Activated CD4-positive, alpha-beta T cell treated with anti-CD3 and anti-CD28 coated beads, Interleukin-2, amount 50 U/mL, for 1 hour (primary cell): ENCODE measurements around the gene DNMT3L.
A peak's percentile ranks its signal among the peaks of the same experiment; 100 is the strongest.
"Not testable (repeated sequence)": the region's sequence is repeated elsewhere in the genome, so short reads cannot be mapped to it uniquely, and the experiment has no call there.

Source experiments
- DNase-seq: peaks from one replicate; pipeline ENCODE4 v3.0.0-alpha.2; 2020

The DNMT3L gene

DNA sequence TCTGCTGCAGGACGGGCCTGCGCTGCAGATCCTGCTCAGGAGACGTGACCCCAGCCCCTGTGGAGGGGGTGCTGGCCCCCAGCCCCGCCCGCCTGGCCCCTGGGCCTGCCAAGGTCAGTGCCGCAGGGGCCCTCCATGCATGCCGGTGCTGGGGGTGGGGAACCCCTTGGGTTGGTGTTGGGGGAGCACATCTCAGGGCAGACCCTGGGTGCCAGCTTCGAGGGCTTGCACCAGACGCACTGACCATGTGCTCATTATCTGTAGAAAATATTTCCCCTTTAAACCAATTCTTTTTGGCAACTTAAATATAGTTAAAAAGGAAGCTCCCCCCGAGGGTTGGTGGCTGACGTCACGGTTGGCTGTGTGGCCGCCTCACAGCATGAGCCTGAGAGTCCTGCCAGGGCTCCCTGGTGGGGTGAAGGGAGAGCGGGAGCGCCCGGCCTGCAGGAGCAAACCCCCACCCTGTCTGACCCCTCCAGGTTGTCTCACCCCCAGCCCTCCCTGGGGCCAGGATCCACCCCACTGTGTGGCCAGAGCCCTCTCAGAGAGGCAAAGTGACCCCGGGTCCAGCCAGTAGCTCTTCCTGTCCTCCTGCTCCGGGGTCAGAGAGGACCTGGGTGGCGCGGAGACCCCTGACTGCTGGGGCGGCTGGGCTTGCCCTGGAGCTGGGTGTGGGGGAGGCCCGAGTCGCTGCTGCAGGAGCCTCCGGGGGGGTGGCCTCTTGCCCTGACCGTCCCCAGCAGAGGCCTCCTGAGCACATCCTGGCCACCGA is 32.9 kb upstream of the DNMT3L start:
- no peak for DNase-seq

DNA sequence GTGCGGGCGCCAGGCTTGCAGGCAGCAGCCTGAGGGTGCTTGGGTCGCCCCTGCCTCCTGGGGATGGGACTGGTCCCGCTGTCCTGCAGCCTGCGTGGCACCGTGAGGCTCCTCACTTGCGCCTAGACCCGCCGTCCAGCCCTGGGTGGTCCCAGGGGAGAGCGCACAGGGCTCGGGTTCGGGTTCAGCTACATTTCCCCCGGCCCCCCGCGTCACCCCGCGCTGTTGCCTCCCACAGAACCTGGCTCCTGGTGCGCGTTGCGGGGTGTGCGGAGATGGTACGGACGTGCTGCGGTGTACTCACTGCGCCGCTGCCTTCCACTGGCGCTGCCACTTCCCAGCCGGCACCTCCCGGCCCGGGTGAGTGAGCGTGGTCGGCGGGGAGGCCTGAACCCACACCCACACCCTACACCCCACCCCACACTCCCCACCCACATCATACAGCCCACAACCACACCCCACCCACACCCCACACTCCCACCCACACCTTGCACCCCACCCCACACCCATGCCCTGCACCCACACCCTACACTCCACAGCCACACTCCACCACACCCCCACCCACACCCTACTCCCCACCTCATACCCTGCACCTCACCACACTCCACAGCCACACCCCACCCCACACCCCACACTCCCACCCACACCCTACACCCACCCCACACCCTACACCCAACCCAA is 32.0 kb upstream of the DNMT3L start:
- DNase-seq = peak; percentile 21

- DNase-seq = no peak
Observed at GRCh38 chr21:44292812-44293195, 31.1 kb upstream of the DNMT3L start.

- DNase-seq = no peak
Observed at GRCh38 chr21:44291936-44292811, 30.5 kb upstream of the DNMT3L start.

DNA sequence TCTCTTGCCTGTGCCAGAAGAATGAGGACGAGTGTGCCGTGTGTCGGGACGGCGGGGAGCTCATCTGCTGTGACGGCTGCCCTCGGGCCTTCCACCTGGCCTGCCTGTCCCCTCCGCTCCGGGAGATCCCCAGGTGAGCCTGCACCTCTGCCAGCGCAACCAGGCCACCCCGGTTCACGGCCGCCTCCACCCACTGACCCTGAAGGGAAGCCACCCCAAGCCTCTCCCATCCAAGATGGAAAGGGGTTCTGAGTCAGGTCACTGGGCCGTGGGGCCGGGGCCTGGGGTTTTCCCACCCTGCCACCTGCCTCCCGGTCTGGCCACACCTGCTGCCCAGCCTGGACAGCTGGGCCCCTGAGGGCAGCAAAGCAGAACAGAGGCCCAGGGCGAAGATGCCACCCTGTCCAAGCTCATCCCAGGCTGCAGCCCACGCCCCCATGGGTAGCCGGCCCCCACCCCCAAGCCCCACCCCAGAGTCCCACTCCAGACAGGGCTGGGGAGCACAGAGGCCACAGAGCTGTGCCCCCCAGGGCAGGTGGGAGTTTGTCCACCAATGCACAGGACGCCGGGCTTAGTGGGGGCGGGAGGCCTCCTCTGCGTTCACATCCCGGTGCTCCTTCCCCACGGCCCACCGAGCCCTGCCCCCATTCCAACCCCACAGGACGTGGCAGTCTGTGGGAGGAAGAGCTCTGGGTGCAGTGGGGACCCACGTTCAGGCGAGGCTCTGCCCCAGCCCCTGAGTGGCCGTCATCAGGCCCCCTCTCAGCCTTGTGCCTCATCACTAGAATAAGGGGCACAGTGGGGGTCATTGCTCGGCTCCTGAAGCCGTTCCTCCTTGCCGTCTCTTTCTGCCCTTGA is 29.6 kb upstream of the DNMT3L start:
- no peak for DNase-seq

DNA sequence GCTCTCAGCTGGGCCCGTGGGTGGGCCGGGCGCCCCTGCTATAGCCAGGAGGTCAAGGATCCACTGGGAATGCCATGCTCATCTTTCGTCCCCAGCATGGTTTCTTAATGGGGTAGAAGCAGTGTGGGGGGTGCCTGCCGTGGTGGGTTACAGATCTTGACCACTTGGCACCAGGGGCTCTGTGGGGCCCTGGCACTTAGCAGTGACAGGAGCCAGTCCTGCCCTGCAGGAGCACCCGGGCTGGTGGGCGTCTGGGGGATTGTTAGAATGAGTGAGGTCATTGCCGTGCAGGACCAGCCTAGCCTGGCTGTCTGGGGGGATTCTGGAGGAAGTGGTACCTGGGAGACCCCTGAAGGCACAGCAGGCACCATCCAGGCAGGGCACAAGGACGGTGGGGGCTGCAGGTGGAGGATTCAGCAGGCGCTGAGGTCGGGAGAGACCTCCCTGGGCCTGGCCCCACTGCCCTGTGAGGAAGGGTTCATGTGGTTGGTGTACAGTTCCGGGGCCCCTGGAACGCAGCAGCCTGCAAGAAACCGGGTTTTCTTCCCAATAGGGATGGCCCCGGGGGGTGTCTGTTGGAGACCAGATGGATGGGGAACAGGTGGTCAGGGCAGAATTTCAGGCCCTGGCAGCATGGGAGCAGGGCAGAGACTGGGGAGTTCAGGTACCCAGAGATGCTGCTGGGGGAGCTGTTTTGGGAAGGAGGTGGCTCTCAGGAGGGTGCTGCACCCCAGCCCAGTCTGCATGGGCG is 28.8 kb upstream of the DNMT3L start:
- DNase-seq = no peak

- DNase-seq = no peak
Observed at GRCh38 chr21:44289381-44290010, 27.8 kb upstream of the DNMT3L start.

DNA sequence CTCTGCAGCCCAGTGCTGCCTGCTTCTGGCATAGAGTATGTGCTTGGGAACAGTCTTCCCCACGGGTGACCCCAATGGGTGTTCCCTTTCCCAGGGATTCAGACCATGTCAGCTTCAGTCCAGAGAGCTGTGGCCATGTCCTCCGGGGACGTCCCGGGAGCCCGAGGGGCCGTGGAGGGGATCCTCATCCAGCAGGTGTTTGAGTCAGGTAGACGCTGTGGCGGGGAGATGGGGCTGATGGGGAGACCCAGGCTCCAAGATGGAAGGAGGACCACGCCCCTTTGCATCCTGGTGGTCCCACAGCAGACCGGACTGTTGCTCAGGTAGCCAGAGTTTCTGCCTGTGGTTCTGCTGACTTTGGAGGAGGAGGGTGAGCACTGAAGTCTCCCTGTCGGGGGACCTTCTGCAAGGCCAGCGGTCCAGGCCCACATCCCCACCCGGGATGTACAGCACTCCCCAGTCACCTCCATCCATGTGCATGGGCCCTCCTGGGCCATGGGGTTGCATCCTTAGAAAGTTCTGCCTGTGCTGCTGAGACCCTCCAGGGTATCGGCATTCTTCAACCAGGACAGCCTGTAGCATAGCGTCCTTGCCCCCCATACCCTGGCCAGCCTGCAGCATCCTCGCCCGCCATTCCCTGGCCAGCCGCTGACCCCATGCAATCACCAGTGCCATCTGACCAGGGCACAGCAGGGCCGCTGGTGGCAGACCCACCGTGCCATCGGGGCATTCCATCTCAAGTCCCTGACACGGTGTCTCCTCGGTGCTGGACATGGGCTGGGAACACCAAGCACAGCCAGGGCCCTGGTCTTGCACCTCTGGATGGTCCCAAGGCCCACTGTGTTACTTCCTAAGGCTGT is 26.8 kb upstream of the DNMT3L start:
- DNase-seq = no peak

- DNase-seq = no peak
Observed at GRCh38 chr21:44286716-44287632, 25.3 kb upstream of the DNMT3L start.

- no peak for DNase-seq
Observed at GRCh38 chr21:44286086-44286715, 24.5 kb upstream of the DNMT3L start.

DNA sequence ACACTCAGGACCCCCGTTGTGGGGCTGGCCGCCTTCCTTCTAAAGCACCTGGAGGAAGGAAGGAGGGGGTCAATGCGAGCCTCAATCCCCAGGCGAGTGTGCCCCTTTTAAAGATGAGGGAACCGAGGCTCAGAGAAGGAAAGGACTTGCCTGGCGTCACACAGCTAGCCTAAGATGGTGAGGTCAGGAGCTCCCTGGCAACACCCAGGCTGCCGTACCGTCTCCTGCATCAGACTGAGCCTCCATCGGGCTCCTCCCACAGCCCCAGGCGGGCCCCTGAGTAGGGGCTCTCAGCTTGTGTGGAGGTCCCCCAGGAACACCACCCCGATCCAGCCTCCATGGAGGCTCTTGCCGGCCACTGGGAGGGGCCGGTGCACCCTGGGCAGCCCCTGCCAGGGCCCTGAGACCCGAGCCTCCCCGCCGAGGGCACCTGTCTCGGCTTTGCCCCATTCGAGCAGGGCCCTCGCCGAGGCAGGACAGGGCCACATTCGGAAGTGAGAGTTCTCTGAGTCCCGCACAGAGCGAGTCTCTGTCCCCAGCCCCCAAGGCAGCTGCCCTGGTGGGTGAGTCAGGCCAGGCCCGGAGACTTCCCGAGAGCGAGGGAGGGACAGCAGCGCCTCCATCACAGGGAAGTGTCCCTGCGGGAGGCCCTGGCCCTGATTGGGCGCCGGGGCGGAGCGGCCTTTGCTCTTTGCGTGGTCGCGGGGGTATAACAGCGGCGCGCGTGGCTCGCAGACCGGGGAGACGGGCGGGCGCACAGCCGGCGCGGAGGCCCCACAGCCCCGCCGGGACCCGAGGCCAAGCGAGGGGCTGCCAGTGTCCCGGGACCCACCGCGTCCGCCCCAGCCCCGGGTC is 23.7 kb upstream of the DNMT3L start, which contains the start of gene AIRE:
TSS of gene AIRE (plus strand) at position 739 of the 855 bp plus-strand sequence. CDS start 131 bp downstream, outside the sequence.
- no peak for DNase-seq

GRCh38 chr21:44283948-44284347 is 22.3 kb upstream of the DNMT3L start:
- DNase-seq = no peak

DNA sequence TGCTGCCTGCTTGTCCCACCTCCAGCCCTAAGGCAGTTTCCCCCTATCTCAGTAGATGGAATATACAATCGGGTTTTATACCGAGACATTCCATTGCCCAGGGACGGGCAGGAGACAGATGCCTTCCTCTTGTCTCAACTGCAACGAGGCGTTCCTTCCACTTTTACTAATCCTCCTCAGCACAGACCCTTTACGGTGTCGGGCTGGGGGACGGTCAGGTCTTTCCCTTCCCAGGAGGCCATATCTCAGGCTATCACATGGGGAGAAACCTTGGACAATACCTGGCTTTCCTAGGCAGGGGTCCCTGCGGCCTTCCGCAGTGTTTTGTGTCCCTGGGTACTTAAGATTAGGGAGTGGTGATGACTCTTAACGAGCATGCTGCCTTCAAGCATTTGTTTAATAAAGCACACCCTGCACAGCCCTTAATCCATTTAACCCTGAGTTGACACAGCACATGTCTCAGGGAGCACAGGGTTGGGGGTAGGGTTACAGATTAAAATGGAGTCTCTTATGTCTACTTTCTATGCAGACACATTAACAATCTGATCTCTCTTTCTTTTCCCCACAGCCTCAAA is 21.6 kb upstream of the DNMT3L start:
- not testable (repeated sequence) for DNase-seq

GRCh38 chr21:44282370-44282769 is 20.7 kb upstream of the DNMT3L start:
- DNase-seq = no peak

DNA sequence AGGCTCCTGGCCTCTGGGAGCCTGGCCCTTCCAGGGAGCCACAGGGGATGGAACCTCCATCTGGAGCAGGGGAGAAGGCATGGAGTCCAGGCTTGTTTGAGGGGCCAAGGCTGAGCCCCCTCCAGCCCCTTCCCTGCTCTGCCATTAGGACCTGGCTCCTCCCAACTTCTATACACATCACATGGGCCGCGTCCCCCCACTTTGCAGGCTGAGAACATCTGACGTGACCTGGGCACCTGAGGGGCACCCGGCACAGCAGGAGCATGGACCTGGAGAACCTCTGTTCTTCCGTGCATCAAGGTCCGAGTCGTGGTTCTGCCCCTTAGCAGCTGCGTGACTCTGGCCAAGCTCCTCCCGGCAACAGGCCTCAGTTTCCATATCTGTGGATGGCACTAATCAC is 20.1 kb upstream of the DNMT3L start:
- DNase-seq = no peak

DNA sequence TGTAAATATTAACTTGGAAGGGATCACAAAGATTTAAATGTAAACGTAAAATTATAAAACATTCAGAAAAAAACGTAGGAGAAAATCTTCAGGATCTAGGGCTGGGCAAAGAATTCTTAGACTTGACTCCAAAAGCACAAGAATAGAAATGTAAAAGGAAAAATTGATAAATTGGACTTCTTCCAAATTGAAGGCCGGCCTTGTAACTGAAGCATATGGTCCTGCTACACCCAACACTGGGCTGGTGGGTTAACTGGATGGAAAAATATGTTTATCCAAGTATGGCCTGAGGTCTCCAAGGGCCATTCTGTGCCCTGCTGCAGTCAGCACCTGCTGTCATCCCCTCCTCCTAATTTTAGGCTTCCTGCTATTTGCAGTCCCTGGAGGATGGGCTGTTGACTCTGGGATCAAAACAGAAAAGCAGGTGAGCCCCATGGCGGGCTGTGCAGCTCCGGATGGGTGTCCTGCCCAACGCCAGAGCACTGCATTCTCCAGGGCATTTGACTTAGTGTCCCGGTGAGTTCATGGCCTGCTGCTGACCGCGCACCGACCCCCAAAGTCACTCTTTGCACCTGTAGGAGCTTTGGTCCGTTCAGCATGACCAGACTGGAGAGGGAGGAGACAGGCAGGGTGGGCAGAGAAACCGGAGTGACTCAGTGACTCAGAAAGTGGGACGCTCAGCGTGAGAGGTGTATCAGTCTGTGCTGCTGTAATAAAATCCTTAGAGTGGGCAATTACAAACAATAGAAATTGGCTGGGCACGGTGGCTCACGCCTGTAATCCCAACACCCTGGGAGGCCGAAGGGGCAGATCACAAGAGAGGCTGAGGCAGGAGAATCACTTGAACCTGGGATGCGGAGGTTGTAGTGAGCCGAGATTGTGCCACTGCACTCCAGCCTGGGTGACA is 17.9 kb upstream of the DNMT3L start:
- DNase-seq = no peak
